T-helper 17 cell (primary cell): ENCODE data around the gene AP2A2. TPM values are rescaled to one million over a fixed set of nuclear protein-coding genes. Genes with fewer than 3 reads are reported as not detected.
A peak's percentile ranks its signal among the peaks of the same experiment; 100 is the strongest.

Experiments used
- ATAC-seq: fragments of 150-1000 bp; cut with Tn5 transposase; 2 replicates; pipeline ENCODE4 v1.10.0; 2021; ENCODE audit warnings: mild to moderate bottlenecking, moderate library complexity
- DNase-seq, 3 donors: peaks; one replicate each; pipeline versions ENCODE4 v3.0.0 to v3.0.0-alpha.2; 2020 to 2021
- H3K9me3 ChIP-seq: one replicate; pipeline ENCODE4 v1.7.0; 2013; ENCODE audit warnings: low read length, mild to moderate bottlenecking; ENCODE audit not compliant: control insufficient read depth, poor library complexity, severe bottlenecking
- H3K27ac Mint-ChIP-seq: one replicate; pipeline ENCODE4 v1.8.0; 2022; ENCODE audit warnings: mild to moderate bottlenecking, moderate library complexity, mixed read lengths
- H3K27me3 Mint-ChIP-seq: one replicate; pipeline ENCODE4 v1.8.0; 2022; ENCODE audit warnings: mixed read lengths
- H3K36me3 Mint-ChIP-seq: one replicate; pipeline ENCODE4 v1.8.0; 2022; ENCODE audit warnings: low read depth, mixed read lengths
- H3K4me1 Mint-ChIP-seq: one replicate; pipeline ENCODE4 v1.8.0; 2022; ENCODE audit warnings: mild to moderate bottlenecking, mixed read lengths
- H3K4me3 Mint-ChIP-seq: one replicate; pipeline ENCODE4 v1.8.0; 2022; ENCODE audit warnings: mild to moderate bottlenecking, moderate library complexity, mixed read lengths
- total RNA-seq, 4 donors: library from RNA in 2 of 4; stranded (reverse) in 2 of 4; gene quantifications; one replicate each; pipeline ENCODE4 v1.2.3 and lab custom pipeline; 2022 to 2026

AP2A2 gene
- total RNA-seq, 2 donors from 2014 or later, result 71.1 to 74.0 TPM

- DNase-seq, result peak in 1 of 3 donors; percentile 0
Observed at GRCh38 chr11:1048375-1049070, 122.9 kb downstream of the AP2A2 start.

GRCh38 chr11:1049071-1049405 is 123.4 kb downstream of the AP2A2 start:
- H3K27ac Mint-ChIP-seq, result no peak overlapping the region
- H3K36me3 Mint-ChIP-seq, result no peaks in the 10 kb centered on the region
- DNase-seq (peak in 1 of 3 donors; percentile 2), ATAC-seq (no peak)
- H3K4me3 Mint-ChIP-seq, result no peak overlapping the region
- H3K9me3 ChIP-seq, result no peaks in the 10 kb centered on the region
- peaks cover 8% of the 10 kb centered on the region for H3K4me1 Mint-ChIP-seq
- peaks cover 25% of the 10 kb centered on the region for H3K27me3 Mint-ChIP-seq

More at GRCh38 chr11:1048375-1049070, 122.9 kb downstream of the AP2A2 start:
- no peaks in the 10 kb centered on the region for H3K9me3 ChIP-seq
- H3K27me3 Mint-ChIP-seq, result peaks cover 25% of the 10 kb centered on the region
- H3K27ac Mint-ChIP-seq, result no peak overlapping the region
- no peaks in the 10 kb centered on the region for H3K36me3 Mint-ChIP-seq
- no peak for ATAC-seq
- peaks cover 8% of the 10 kb centered on the region for H3K4me1 Mint-ChIP-seq
- no peak overlapping the region for H3K4me3 Mint-ChIP-seq

GRCh38 chr11:1049431-1049891 is 123.8 kb downstream of the AP2A2 start:
- no peaks in the 10 kb centered on the region for H3K9me3 ChIP-seq
- DNase-seq (peak in 2 of 3 donors; percentile 1 to 8), ATAC-seq (no peak)
- Mint-ChIP-seq H3K36me3 (no peaks in the 10 kb centered on the region), H3K4me3 (no peak overlapping the region), H3K27me3 (peaks cover 25% of the 10 kb centered on the region), H3K27ac (no peak overlapping the region), H3K4me1 (peaks cover 8% of the 10 kb centered on the region)

- peak in 1 of 3 donors; percentile 3 for DNase-seq
- Mint-ChIP-seq H3K4me1 (peaks cover 8% of the 10 kb centered on the region), H3K4me3 (no peak overlapping the region), H3K27ac (no peak overlapping the region), H3K36me3 (no peaks in the 10 kb centered on the region), H3K27me3 (peaks cover 26% of the 10 kb centered on the region)
- no peaks in the 10 kb centered on the region for H3K9me3 ChIP-seq
- ATAC-seq, result no peak
Observed at GRCh38 chr11:1049911-1050580, 124.4 kb downstream of the AP2A2 start.

GRCh38 chr11:1050581-1051355 is 125.1 kb downstream of the AP2A2 start:
- Mint-ChIP-seq H3K4me3 (no peak overlapping the region), H3K27ac (no peak overlapping the region), H3K4me1 (peaks cover 8% of the 10 kb centered on the region), H3K27me3 (peaks cover 34% of the 10 kb centered on the region), H3K36me3 (no peaks in the 10 kb centered on the region)
- DNase-seq, result peak; percentile 54 to 68 (median 54)
- no peaks in the 10 kb centered on the region for H3K9me3 ChIP-seq
- ATAC-seq, result peak; percentile 99

GRCh38 chr11:1051356-1052132 is 125.9 kb downstream of the AP2A2 start:
- H3K4me3 Mint-ChIP-seq, result no peak overlapping the region
- peaks cover 35% of the 10 kb centered on the region for H3K27me3 Mint-ChIP-seq
- peaks cover 8% of the 10 kb centered on the region for H3K4me1 Mint-ChIP-seq
- peak in 2 of 3 donors; percentile 1 to 9 for DNase-seq
- H3K9me3 ChIP-seq, result no peaks in the 10 kb centered on the region
- ATAC-seq, result no peak
- no peaks in the 10 kb centered on the region for H3K36me3 Mint-ChIP-seq
- H3K27ac Mint-ChIP-seq, result no peak overlapping the region

GRCh38 chr11:1052133-1053011 is 126.7 kb downstream of the AP2A2 start:
- no peaks in the 10 kb centered on the region for H3K9me3 ChIP-seq
- no peak overlapping the region for H3K4me3 Mint-ChIP-seq
- DNase-seq (peak in 1 of 3 donors; percentile 8), ATAC-seq (no peak)
- no peak overlapping the region for H3K27ac Mint-ChIP-seq
- peaks cover 33% of the 10 kb centered on the region for H3K27me3 Mint-ChIP-seq
- peaks cover 4% of the 10 kb centered on the region for H3K4me1 Mint-ChIP-seq
- no peaks in the 10 kb centered on the region for H3K36me3 Mint-ChIP-seq

GRCh38 chr11:1053121-1053901 is 127.6 kb downstream of the AP2A2 start:
- Mint-ChIP-seq H3K4me3 (no peak overlapping the region), H3K27ac (no peak overlapping the region), H3K4me1 (peaks cover 4% of the 10 kb centered on the region), H3K27me3 (peaks cover 36% of the 10 kb centered on the region), H3K36me3 (no peaks in the 10 kb centered on the region)
- H3K9me3 ChIP-seq, result no peaks in the 10 kb centered on the region
- ATAC-seq (no peak), DNase-seq (peak in 2 of 3 donors; percentile 7 to 9)

GRCh38 chr11:1054143-1055108 is 128.8 kb downstream of the AP2A2 start:
- peaks cover 36% of the 10 kb centered on the region for H3K27me3 Mint-ChIP-seq
- no peaks in the 10 kb centered on the region for H3K36me3 Mint-ChIP-seq
- no peak overlapping the region for H3K4me3 Mint-ChIP-seq
- peaks cover 4% of the 10 kb centered on the region for H3K4me1 Mint-ChIP-seq
- no peak overlapping the region for H3K27ac Mint-ChIP-seq
- H3K9me3 ChIP-seq, result no peaks in the 10 kb centered on the region
- ATAC-seq, result no peak
- DNase-seq, result peak in 2 of 3 donors; percentile 3 to 8

GRCh38 chr11:1055109-1055703 is 129.5 kb downstream of the AP2A2 start:
- no peaks in the 10 kb centered on the region for H3K36me3 Mint-ChIP-seq
- DNase-seq (no peak), ATAC-seq (no peak)
- H3K27ac Mint-ChIP-seq, result no peak overlapping the region
- H3K27me3 Mint-ChIP-seq, result peaks cover 38% of the 10 kb centered on the region
- peaks cover 4% of the 10 kb centered on the region for H3K4me1 Mint-ChIP-seq
- no peaks in the 10 kb centered on the region for H3K9me3 ChIP-seq
- no peak overlapping the region for H3K4me3 Mint-ChIP-seq
